AG04449 (cell line): ENCODE measurements around the gene TMPRSS13.

Source experiments
- CTCF ChIA-PET: fragments of 350-600 bp; formaldehyde crosslinking; extraction: SDS; loops from one replicate; lab custom pipeline; 2021; ENCODE audit warnings: antibody characterized with exemption; lab: Yijun Ruan, JAX
- POLR2A ChIA-PET: fragments of 400-600, 350-600 bp; formaldehyde crosslinking; extraction: SDS; loops from one replicate; lab custom pipeline; 2020; ENCODE audit warnings: antibody characterized with exemption, inconsistent platforms; lab: Yijun Ruan, JAX
- DNase-seq: peaks from one replicate; pipeline ENCODE4 v3.0.0-alpha.2; 2010; ENCODE audit warnings: low read depth, low spot score
- H3K4me3 ChIP-seq: 2 replicates; pipeline ENCODE4 v1.5.1; 2011; ENCODE audit warnings: low read depth, mild to moderate bottlenecking, control low read depth, low read length
- CTCF ChIP-seq: IDR thresholded peaks from one replicate; pipeline ENCODE4 v1.5.1; 2011; ENCODE audit warnings: mild to moderate bottlenecking, moderate library complexity, low read length, control low read depth, inconsistent platforms; ENCODE audit not compliant: insufficient read depth; ENCODE audit errors: missing control alignments

The TMPRSS13 gene

GRCh38 chr11:117923275-117923674 lies 5.9 kb downstream of the TMPRSS13 start:
- ChIA-PET CTCF (interaction anchor here (0.5 to 2.1 kb wide), 2 partner anchors 23 to 1433 kb away, joined by 3 to 6 read pairs; no protein-coding TSS in a partner anchor), POLR2A (no interaction called here)
- no peak overlapping the region for H3K4me3 ChIP-seq
- TF ChIP-seq CTCF: no peak
- no peak for DNase-seq

GRCh38 chr11:117921893-117922292 lies 7.3 kb downstream of the TMPRSS13 start:
- POLR2A ChIA-PET: no interaction called here
- CTCF ChIA-PET: interaction anchor here (1.1 kb wide), 1 partner anchor 104 kb away, joined by 3 read pairs; no protein-coding TSS in a partner anchor
- no peak for TF ChIP-seq CTCF

GRCh38 chr11:117921456-117921855 lies 7.7 kb downstream of the TMPRSS13 start:
- DNase-seq: no peak
- H3K4me3 ChIP-seq: no peak overlapping the region
- ChIA-PET CTCF (interaction anchor here (1.1 kb wide), 1 partner anchor 104 kb away, joined by 3 read pairs; no protein-coding TSS in a partner anchor), POLR2A (no interaction called here)
- no peak for TF ChIP-seq CTCF

More at GRCh38 chr11:117921893-117922292, 7.3 kb downstream of the TMPRSS13 start:
- DNase-seq: no peak
- H3K4me3 ChIP-seq: no peak overlapping the region

GRCh38 chr11:117919781-117920221 lies 9.4 kb downstream of the TMPRSS13 start:
- no peak overlapping the region for H3K4me3 ChIP-seq
- no peak for TF ChIP-seq CTCF
- ChIA-PET CTCF (interaction anchor here (1.1 to 1.4 kb wide), 2 partner anchors 27 to 101 kb away, joined by 4 read pairs; no protein-coding TSS in a partner anchor), POLR2A (no interaction called here)
- no peak for DNase-seq

GRCh38 chr11:117919341-117919740 lies 9.9 kb downstream of the TMPRSS13 start:
- POLR2A ChIA-PET: no interaction called here
- CTCF ChIA-PET: interaction anchor here (1.1 to 1.4 kb wide), 2 partner anchors 28 to 101 kb away, joined by 4 read pairs; no protein-coding TSS in a partner anchor
- DNase-seq: no peak
- no peak for TF ChIP-seq CTCF
- no peak overlapping the region for H3K4me3 ChIP-seq

GRCh38 chr11:117918366-117919255 lies 10.6 kb downstream of the TMPRSS13 start:
- TF ChIP-seq CTCF: no peak
- ChIA-PET POLR2A (no interaction called here), CTCF (interaction anchor here (1.1 kb wide), 1 partner anchor 100 kb away, joined by 4 read pairs; no protein-coding TSS in a partner anchor)
- no peak overlapping the region for H3K4me3 ChIP-seq
- no peak for DNase-seq
